A549 (cell line): ENCODE data around the gene BNC2. TPM values are rescaled to one million over a fixed set of nuclear protein-coding genes. Genes with fewer than 3 reads are reported as not detected.

ENCODE experiments used
- ATAC-seq, 2 experiments: fragments of 200-7000 bp in 1 of 2; fragments of >200 bp in 1 of 2; cut with Nextera tagmentation in 1 of 2; cut with Tn5 transposase in 1 of 2; 3 replicates each; pipeline versions ENCODE4 v1.8.0 to v1.9.1; 2018 to 2020; ENCODE audit warnings: mild to moderate bottlenecking in 1 of 2, moderate library complexity in 1 of 2
- CTCF ChIA-PET: fragments of 300-600 bp; sonication (Branson Sonifier 250); formaldehyde crosslinking; extraction: SDS; loops from one replicate; lab custom pipeline; 2021; ENCODE audit warnings: antibody characterized with exemption, inconsistent platforms; lab: Yijun Ruan, JAX
- POLR2A ChIA-PET: fragments of 350-600 bp; formaldehyde crosslinking; extraction: SDS; loops from one replicate; lab custom pipeline; 2021; ENCODE audit warnings: antibody characterized with exemption, inconsistent platforms; lab: Yijun Ruan, JAX
- DNase-seq, 2 experiments: peaks; one replicate each; pipeline versions ENCODE4 v3.0.0 to v3.0.0-alpha.2; 2011 to 2016; ENCODE audit warnings: low read depth in 1 of 2, low spot score in 1 of 2
- FAIRE-seq: peaks from 2 replicates; lab custom pipeline; 2011; peaks lifted over from hg19 to GRCh38; lab: Jason Lieb, UNC
- H3K27ac ChIP-seq, 2 experiments: fragments of >200 bp; sonication (Bioruptor Twin); formaldehyde crosslinking; 3 replicates each; pipeline ENCODE4 v1.5.1; 2016 to 2017
- H3K4me1 ChIP-seq: fragments of >200 bp; sonication (Bioruptor Twin); formaldehyde crosslinking; 3 replicates; pipeline ENCODE4 v1.6.1; 2016
- H3K4me2 ChIP-seq: fragments of >200 bp; sonication (Bioruptor Twin); formaldehyde crosslinking; 3 replicates; pipeline ENCODE4 v1.6.1; 2016
- H3K4me3 ChIP-seq: fragments of >200 bp; sonication (Bioruptor Twin); formaldehyde crosslinking; 3 replicates; pipeline ENCODE4 v1.5.1; 2016
- H3K9me3 ChIP-seq: fragments of >200 bp; sonication (Bioruptor Twin); formaldehyde crosslinking; 3 replicates; pipeline ENCODE4 v1.6.1; 2016
- BHLHE40 ChIP-seq: IDR thresholded peaks from 2 replicates; pipeline ENCODE4 v1.6.1; 2012; ENCODE audit warnings: low read depth, low read length, inconsistent platforms
- CBX2 ChIP-seq: fragments of 200-600 bp; sonication (generic); IDR thresholded peaks from 2 replicates; pipeline ENCODE4 v1.6.1; 2016; ENCODE audit warnings: low read depth, mild to moderate bottlenecking, borderline replicate concordance
- CBX8 ChIP-seq: fragments of 200-600 bp; sonication (generic); IDR thresholded peaks from 2 replicates; pipeline ENCODE4 v1.6.1; 2016
- CEBPB ChIP-seq, 2 experiments: fragments of >200 bp in 1 of 2; sonication (Bioruptor Twin) in 1 of 2; formaldehyde crosslinking in 1 of 2; IDR thresholded peaks; 2 replicates each; pipeline ENCODE4 v1.6.1; 2012 to 2016
- CHD2 ChIP-seq: fragments of 150-350 bp; IDR thresholded peaks from 2 replicates; pipeline ENCODE4 v1.6.1; 2014; ENCODE audit warnings: low read length; ENCODE audit not compliant: partially characterized antibody
- CHD4 ChIP-seq: fragments of 200-600 bp; sonication (generic); IDR thresholded peaks from 2 replicates; pipeline ENCODE4 v1.6.1; 2016; ENCODE audit warnings: antibody characterized with exemption, mild to moderate bottlenecking, borderline replicate concordance
- EHF ChIP-seq: fragments of 250-450 bp; sonication (Bioruptor Pico); IDR thresholded peaks from 2 replicates; pipeline ENCODE4 v1.5.0; 2020; ENCODE audit warnings: mild to moderate bottlenecking
- EP300 ChIP-seq, 2 experiments: fragments of >200 bp; sonication (Bioruptor Twin); formaldehyde crosslinking; IDR thresholded peaks; 2 replicates in 1 of 2; 3 replicates in 1 of 2; pipeline ENCODE4 v1.6.1; 2016 to 2017
- FOSB ChIP-seq: fragments of 250-450 bp; sonication (Bioruptor Pico); IDR thresholded peaks from 2 replicates; pipeline ENCODE4 v1.5.0; 2020; ENCODE audit warnings: mild to moderate bottlenecking, moderate library complexity
- FOSL2 ChIP-seq, 2 experiments: fragments of 450-650 bp in 1 of 2; fragments of >200 bp in 1 of 2; sonication (Bioruptor Twin) in 1 of 2; formaldehyde crosslinking; IDR thresholded peaks; 2 replicates each; pipeline versions ENCODE4 v1.5.0 to v1.6.1; 2016 to 2020; ENCODE audit warnings: mild to moderate bottlenecking in 1 of 2, moderate library complexity in 1 of 2
- FOXS1 ChIP-seq: fragments of 250-450 bp; sonication (Bioruptor Pico); IDR thresholded peaks from 2 replicates; pipeline ENCODE4 v1.5.0; 2020; ENCODE audit warnings: mild to moderate bottlenecking, moderate library complexity
- HEYL ChIP-seq: fragments of 250-450 bp; sonication (Bioruptor Pico); IDR thresholded peaks from 2 replicates; pipeline ENCODE4 v1.8.0; 2021; ENCODE audit warnings: mild to moderate bottlenecking, moderate library complexity
- HOXA7 ChIP-seq: fragments of 250-450 bp; sonication (Bioruptor Pico); IDR thresholded peaks from 2 replicates; pipeline ENCODE4 v1.5.0; 2020; ENCODE audit warnings: mild to moderate bottlenecking, moderate library complexity
- HOXB13 ChIP-seq: fragments of 250-450 bp; sonication (Bioruptor Pico); IDR thresholded peaks from 2 replicates; pipeline ENCODE4 v1.5.0; 2020; ENCODE audit warnings: low read depth, mild to moderate bottlenecking, moderate library complexity
- JUNB ChIP-seq: fragments of >200 bp; sonication (Bioruptor Twin); formaldehyde crosslinking; IDR thresholded peaks from 2 replicates; pipeline ENCODE4 v1.6.1; 2016
- MAFK ChIP-seq: fragments of 450-650 bp; IDR thresholded peaks from 2 replicates; pipeline ENCODE4 v1.6.1; 2014; ENCODE audit not compliant: partially characterized antibody
- MYC ChIP-seq: IDR thresholded peaks from 2 replicates; pipeline ENCODE4 v1.6.1; 2012; ENCODE audit warnings: mild to moderate bottlenecking, inconsistent platforms, low read length, improper control_type of control experiment, borderline replicate concordance
- NFE2L2 ChIP-seq: fragments of 150-350 bp; conservative IDR thresholded peaks from 2 replicates; pipeline ENCODE4 v1.6.1; 2014; ENCODE audit warnings: low read length
- NPAS2 ChIP-seq: fragments of 250-450 bp; sonication (Bioruptor Pico); IDR thresholded peaks from 2 replicates; pipeline ENCODE4 v1.8.0; 2022; ENCODE audit warnings: mild to moderate bottlenecking, moderate library complexity, borderline replicate concordance
- POLR2AphosphoS2 ChIP-seq: conservative IDR thresholded peaks from 2 replicates; pipeline ENCODE4 v1.6.1; 2012; ENCODE audit warnings: low read length, improper control_type of control experiment, inconsistent platforms
- RARB ChIP-seq: fragments of 250-450 bp; sonication (Bioruptor Pico); IDR thresholded peaks from 2 replicates; pipeline ENCODE4 v1.8.0; 2021; ENCODE audit warnings: mild to moderate bottlenecking, moderate library complexity
- SMC3 ChIP-seq: fragments of >200 bp; sonication (Bioruptor Twin); formaldehyde crosslinking; IDR thresholded peaks from 3 replicates; pipeline ENCODE4 v1.6.1; 2018; ENCODE audit warnings: inconsistent platforms
- SREBF2 ChIP-seq: fragments of 450-650 bp; IDR thresholded peaks from 2 replicates; pipeline ENCODE4 v1.6.1; 2014; ENCODE audit warnings: mild to moderate bottlenecking, moderate library complexity
- TFCP2L1 ChIP-seq: fragments of 250-450 bp; sonication (Bioruptor Pico); IDR thresholded peaks from 2 replicates; pipeline ENCODE4 v1.5.0; 2021; ENCODE audit warnings: mild to moderate bottlenecking
- ZNF302 ChIP-seq: fragments of 250-450 bp; sonication (Bioruptor Pico); IDR thresholded peaks from 2 replicates; pipeline ENCODE4 v1.9.0; 2021; ENCODE audit warnings: inconsistent platforms, mild to moderate bottlenecking, moderate library complexity
- ZSCAN20 ChIP-seq: fragments of 250-450 bp; sonication (Bioruptor Pico); IDR thresholded peaks from 2 replicates; pipeline ENCODE4 v1.8.0; 2022; ENCODE audit warnings: mild to moderate bottlenecking, moderate library complexity
- WGBS: methylation state at CpG from one replicate; pipeline ENCODE4 v1.1.6; 2017; ENCODE audit errors: missing lambda C conversion rate; 5-methylcytosine and 5-hydroxymethylcytosine counted together
- polyA plus RNA-seq, 4 experiments: library from polyadenylated mRNA; depleted of rRNA in 3 of 4; stranded (reverse); fragments of >200 nt; fragmentation: RNase III in 1 of 4; extraction: RNeasy Plus Mini Kit Qiagen cat#74134 plus additional on column Dnase treatment in 1 of 4; gene quantifications; 2 replicates in 3 of 4; 3 replicates in 1 of 4; pipeline ENCODE4 v1.2.3, GENCODE V29; 2011 to 2017
- TF ChIP-seq, protein P1 (sequence below): fragments of 200-600 bp; sonication (generic); IDR thresholded peaks from 2 replicates; pipeline ENCODE4 v1.6.1; 2016; ENCODE audit warnings: antibody characterized with exemption, mild to moderate bottlenecking, moderate library complexity
- TF ChIP-seq, protein P2 (sequence below): IDR thresholded peaks from 2 replicates; pipeline ENCODE4 v1.6.1; 2012; ENCODE audit warnings: low read depth, borderline replicate concordance
- TF ChIP-seq, protein P3 (sequence below): fragments of 450-650 bp; IDR thresholded peaks from 2 replicates; pipeline ENCODE4 v1.6.1; 2014; ENCODE audit warnings: antibody characterized with exemption
- TF ChIP-seq, protein P4 (sequence below): IDR thresholded peaks from 2 replicates; pipeline ENCODE4 v1.6.1; 2012
- TF ChIP-seq, protein P5 (sequence below): fragments of 250-450 bp; sonication (Bioruptor Pico); IDR thresholded peaks from 2 replicates; pipeline ENCODE4 v1.5.0; 2021; ENCODE audit warnings: mild to moderate bottlenecking, moderate library complexity, borderline replicate concordance
- TF ChIP-seq, protein P6 (sequence below): fragments of 250-450 bp; sonication (Bioruptor Pico); IDR thresholded peaks from 2 replicates; pipeline ENCODE4 v1.5.0; 2020; ENCODE audit warnings: low read depth, mild to moderate bottlenecking, moderate library complexity
- TF ChIP-seq, protein P7 (sequence below): fragments of >200 bp; sonication (Bioruptor Twin); formaldehyde crosslinking; IDR thresholded peaks from 2 replicates; pipeline ENCODE4 v1.6.1; 2016

Gene BNC2
- polyA plus RNA-seq, 2 of the 4 experiments (the other 2 are of a cell fraction): 6.2 to 7.5 TPM

DNA sequence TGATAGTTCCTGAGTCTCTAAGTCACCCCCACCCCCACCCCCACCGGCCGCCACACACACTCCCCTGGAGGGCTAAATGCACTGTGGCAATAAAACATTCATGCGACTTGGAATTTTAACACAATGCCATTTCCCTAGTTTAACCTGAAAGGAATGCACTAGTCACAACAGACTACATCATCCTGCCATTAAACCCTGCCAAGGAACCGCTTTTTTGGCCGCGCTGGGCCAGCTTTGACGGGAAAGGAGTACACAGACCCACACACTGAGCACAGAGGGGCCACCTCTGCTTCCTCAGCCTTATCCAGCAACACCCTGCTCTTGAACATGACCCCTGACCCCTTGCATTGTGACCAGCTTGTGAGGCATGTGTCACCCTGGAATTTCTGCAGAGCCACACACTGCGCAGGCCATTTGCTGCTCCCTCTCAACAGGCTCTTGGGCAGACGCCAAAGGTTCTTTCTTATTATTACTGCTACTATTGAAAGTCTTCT, 165.3 kb downstream of the BNC2 start:
- ChIA-PET CTCF (interaction anchor here (0.7 to 1.1 kb wide), 3 partner anchors 20 to 78 kb away, joined by 3 to 4 read pairs (median 3); no protein-coding TSS in a partner anchor), POLR2A (interaction anchor here (0.6 to 2.1 kb wide), 8 partner anchors 10 to 1251 kb away, joined by 3 to 17 read pairs (median 9); no protein-coding TSS in a partner anchor)
- Histone ChIP-seq H3K4me1 (peaks cover 61% of the 10 kb centered on the region), H3K27ac (peak overlapping the region; percentile 96), H3K4me3 (peak overlapping the region; percentile 44), H3K4me2 (peak overlapping the region; percentile 90), H3K9me3 (no peaks in the 10 kb centered on the region)
- peak; percentile 99 for FAIRE-seq
- DNase-seq: peak; percentile 91 to 99
- 0% methylated on average over 7 of the region's 9 CpGs for WGBS
- peak; percentile 94 for ATAC-seq
- no peak; the same call in 1 of the 2 replicates for TF ChIP-seq BHLHE40
- TF ChIP-seq, protein P1, sequence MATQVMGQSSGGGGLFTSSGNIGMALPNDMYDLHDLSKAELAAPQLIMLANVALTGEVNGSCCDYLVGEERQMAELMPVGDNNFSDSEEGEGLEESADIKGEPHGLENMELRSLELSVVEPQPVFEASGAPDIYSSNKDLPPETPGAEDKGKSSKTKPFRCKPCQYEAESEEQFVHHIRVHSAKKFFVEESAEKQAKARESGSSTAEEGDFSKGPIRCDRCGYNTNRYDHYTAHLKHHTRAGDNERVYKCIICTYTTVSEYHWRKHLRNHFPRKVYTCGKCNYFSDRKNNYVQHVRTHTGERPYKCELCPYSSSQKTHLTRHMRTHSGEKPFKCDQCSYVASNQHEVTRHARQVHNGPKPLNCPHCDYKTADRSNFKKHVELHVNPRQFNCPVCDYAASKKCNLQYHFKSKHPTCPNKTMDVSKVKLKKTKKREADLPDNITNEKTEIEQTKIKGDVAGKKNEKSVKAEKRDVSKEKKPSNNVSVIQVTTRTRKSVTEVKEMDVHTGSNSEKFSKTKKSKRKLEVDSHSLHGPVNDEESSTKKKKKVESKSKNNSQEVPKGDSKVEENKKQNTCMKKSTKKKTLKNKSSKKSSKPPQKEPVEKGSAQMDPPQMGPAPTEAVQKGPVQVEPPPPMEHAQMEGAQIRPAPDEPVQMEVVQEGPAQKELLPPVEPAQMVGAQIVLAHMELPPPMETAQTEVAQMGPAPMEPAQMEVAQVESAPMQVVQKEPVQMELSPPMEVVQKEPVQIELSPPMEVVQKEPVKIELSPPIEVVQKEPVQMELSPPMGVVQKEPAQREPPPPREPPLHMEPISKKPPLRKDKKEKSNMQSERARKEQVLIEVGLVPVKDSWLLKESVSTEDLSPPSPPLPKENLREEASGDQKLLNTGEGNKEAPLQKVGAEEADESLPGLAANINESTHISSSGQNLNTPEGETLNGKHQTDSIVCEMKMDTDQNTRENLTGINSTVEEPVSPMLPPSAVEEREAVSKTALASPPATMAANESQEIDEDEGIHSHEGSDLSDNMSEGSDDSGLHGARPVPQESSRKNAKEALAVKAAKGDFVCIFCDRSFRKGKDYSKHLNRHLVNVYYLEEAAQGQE: no peak
- TF ChIP-seq POLR2AphosphoS2: no peak
- peak; percentile 84 for TF ChIP-seq FOSL2 (IDR thresholded peaks at IDR 0.05)
- TF ChIP-seq FOSL2 (CRISPR knock-in tag; IDR thresholded peaks at IDR 0.05): peak; percentile 88
- TF ChIP-seq HOXB13 (CRISPR knock-in tag): 0 out of 2 replicates have a peak, but pooled peaks have one; percentile 50
- no peak for TF ChIP-seq EHF
- no peak for TF ChIP-seq NPAS2 (CRISPR knock-in tag)
- peak; percentile 94 to 99 for TF ChIP-seq EP300 (IDR thresholded peaks at IDR 0.05)
- TF ChIP-seq CBX8: no peak
- TF ChIP-seq, protein P2, sequence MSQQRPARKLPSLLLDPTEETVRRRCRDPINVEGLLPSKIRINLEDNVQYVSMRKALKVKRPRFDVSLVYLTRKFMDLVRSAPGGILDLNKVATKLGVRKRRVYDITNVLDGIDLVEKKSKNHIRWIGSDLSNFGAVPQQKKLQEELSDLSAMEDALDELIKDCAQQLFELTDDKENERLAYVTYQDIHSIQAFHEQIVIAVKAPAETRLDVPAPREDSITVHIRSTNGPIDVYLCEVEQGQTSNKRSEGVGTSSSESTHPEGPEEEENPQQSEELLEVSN: peak; percentile 40; the same call in 1 of the 2 replicates
- TF ChIP-seq CBX2: no peak
- TF ChIP-seq CEBPB (IDR thresholded peaks at IDR 0.05): peak; percentile 54 to 77
- TF ChIP-seq SMC3: peak; percentile 58; the same call in 2 of the 3 replicates
- TF ChIP-seq, protein P3, sequence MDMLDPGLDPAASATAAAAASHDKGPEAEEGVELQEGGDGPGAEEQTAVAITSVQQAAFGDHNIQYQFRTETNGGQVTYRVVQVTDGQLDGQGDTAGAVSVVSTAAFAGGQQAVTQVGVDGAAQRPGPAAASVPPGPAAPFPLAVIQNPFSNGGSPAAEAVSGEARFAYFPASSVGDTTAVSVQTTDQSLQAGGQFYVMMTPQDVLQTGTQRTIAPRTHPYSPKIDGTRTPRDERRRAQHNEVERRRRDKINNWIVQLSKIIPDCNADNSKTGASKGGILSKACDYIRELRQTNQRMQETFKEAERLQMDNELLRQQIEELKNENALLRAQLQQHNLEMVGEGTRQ: peak; percentile 23; the same call in 1 of the 2 replicates
- TF ChIP-seq FOSB (CRISPR knock-in tag): no peak
- TF ChIP-seq FOXS1 (CRISPR knock-in tag): no peak
- TF ChIP-seq, protein P4, sequence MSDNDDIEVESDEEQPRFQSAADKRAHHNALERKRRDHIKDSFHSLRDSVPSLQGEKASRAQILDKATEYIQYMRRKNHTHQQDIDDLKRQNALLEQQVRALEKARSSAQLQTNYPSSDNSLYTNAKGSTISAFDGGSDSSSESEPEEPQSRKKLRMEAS: peak; percentile 95
- TF ChIP-seq HEYL (CRISPR knock-in tag): no peak
- TF ChIP-seq MYC: 0 out of 2 replicates have a peak, but pooled peaks have one; percentile 28
- TF ChIP-seq HOXA7 (CRISPR knock-in tag): no peak
- no peak for TF ChIP-seq NFE2L2
- TF ChIP-seq, protein P5, sequence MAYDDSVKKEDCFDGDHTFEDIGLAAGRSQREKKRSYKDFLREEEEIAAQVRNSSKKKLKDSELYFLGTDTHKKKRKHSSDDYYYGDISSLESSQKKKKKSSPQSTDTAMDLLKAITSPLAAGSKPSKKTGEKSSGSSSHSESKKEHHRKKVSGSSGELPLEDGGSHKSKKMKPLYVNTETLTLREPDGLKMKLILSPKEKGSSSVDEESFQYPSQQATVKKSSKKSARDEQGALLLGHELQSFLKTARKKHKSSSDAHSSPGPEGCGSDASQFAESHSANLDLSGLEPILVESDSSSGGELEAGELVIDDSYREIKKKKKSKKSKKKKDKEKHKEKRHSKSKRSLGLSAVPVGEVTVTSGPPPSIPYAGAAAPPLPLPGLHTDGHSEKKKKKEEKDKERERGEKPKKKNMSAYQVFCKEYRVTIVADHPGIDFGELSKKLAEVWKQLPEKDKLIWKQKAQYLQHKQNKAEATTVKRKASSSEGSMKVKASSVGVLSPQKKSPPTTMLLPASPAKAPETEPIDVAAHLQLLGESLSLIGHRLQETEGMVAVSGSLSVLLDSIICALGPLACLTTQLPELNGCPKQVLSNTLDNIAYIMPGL: no peak
- no peak for TF ChIP-seq ZNF302 (CRISPR knock-in tag)
- no peak for TF ChIP-seq CHD4
- TF ChIP-seq, protein P6, sequence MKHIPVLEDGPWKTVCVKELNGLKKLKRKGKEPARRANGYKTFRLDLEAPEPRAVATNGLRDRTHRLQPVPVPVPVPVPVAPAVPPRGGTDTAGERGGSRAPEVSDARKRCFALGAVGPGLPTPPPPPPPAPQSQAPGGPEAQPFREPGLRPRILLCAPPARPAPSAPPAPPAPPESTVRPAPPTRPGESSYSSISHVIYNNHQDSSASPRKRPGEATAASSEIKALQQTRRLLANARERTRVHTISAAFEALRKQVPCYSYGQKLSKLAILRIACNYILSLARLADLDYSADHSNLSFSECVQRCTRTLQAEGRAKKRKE (CRISPR knock-in tag): no peak
- TF ChIP-seq TFCP2L1: no peak
- no peak for TF ChIP-seq ZSCAN20 (CRISPR knock-in tag)
- peak; percentile 29 for TF ChIP-seq MAFK
- TF ChIP-seq CHD2: no peak
- TF ChIP-seq, protein P7, sequence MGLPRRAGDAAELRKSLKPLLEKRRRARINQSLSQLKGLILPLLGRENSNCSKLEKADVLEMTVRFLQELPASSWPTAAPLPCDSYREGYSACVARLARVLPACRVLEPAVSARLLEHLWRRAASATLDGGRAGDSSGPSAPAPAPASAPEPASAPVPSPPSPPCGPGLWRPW: peak; percentile 40; the same call in 1 of the 2 replicates
- peak; percentile 56; the same call in 1 of the 2 replicates for TF ChIP-seq RARB (CRISPR knock-in tag)
- TF ChIP-seq SREBF2: no peak
- peak; percentile 95 for TF ChIP-seq JUNB
